Duodenal mucosa (tissue), 2 donors: ENCODE results near the gene CEP85.

Experiments used
- H3K27ac ChIP-seq: one replicate; pipeline ENCODE4 v1.7.0; 2013; ENCODE audit warnings: low read depth, low read length
- H3K27me3 ChIP-seq, 2 donors: one replicate each; pipeline ENCODE4 v1.7.0; 2013; ENCODE audit warnings: low read length in 2 of 2, control low read depth in 1 of 2; ENCODE audit not compliant: insufficient read depth in 2 of 2, control insufficient read depth in 1 of 2
- H3K36me3 ChIP-seq, 2 donors: one replicate each; pipeline ENCODE4 v1.7.0; 2013; ENCODE audit warnings: low read length in 2 of 2, control low read depth in 1 of 2; ENCODE audit not compliant: insufficient read depth in 2 of 2, control insufficient read depth in 1 of 2
- H3K4me1 ChIP-seq, 2 donors: one replicate each; pipeline ENCODE4 v1.7.0; 2013; ENCODE audit warnings: low read length in 2 of 2, control low read depth in 1 of 2; ENCODE audit not compliant: insufficient read depth in 2 of 2, control insufficient read depth in 1 of 2
- H3K4me3 ChIP-seq, 2 donors: one replicate each; pipeline ENCODE4 v1.7.0; 2013; ENCODE audit warnings: low read length in 2 of 2, low read depth in 1 of 2
- H3K9ac ChIP-seq, 2 donors: one replicate each; pipeline ENCODE4 v1.7.0; 2013; ENCODE audit warnings: low read length in 2 of 2, low read depth in 1 of 2
- H3K9me3 ChIP-seq, 2 donors: one replicate each; pipeline ENCODE4 v1.7.0; 2013; ENCODE audit warnings: low read length in 2 of 2, control low read depth in 1 of 2; ENCODE audit not compliant: control insufficient read depth in 1 of 2

Gene CEP85

DNA sequence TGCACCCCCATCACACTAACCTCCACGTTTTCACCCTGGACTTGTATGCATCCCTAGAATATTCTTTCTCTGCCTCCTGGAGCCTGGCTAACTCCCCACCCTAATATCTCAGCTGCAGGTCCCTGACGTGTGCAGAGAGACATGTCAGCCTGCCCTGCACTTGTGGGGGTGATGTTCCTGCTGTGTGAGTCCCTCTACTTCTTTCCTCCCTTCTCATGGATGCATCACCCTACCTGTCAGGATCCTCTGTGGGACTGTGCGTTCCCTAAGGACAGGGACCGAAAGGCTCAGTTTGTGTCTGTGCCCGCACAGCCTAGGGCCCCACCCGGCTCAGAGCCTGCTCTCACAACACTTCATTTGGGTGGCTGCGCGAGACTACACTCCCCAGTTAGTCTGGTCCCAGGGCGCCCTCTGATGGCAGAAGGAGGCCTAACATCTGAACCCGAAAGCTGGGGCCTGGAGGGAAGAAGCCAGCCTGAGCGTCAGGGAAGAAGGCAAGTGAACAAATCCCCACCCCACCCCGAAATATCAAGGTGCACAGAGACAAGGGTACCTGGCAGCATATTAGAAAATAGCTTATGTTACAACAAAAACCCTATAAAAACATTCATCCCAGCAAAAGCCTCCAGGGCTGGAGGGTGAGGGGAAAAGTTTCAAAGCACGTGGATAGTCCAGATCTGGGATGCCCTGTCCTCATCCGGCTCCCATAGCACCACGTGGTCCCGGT, 87.5 kb downstream of the CEP85 start:
- H3K4me1 ChIP-seq: peaks cover 5 to 19% of the 10 kb centered on the region in 2 donors
- H3K4me3 ChIP-seq: peak overlapping the region in 1 of 2 donors; percentile 22
- H3K9ac ChIP-seq: peak overlapping the region; percentile 28 to 60
- H3K27ac ChIP-seq: no peak overlapping the region
- H3K36me3 ChIP-seq: no peaks in the 10 kb centered on the region
- no peaks in the 10 kb centered on the region for H3K9me3 ChIP-seq
- H3K27me3 ChIP-seq: peaks cover 0 to 4% of the 10 kb centered on the region in 2 donors

- Histone ChIP-seq H3K9ac (peak overlapping the region in 1 of 2 donors; percentile 28), H3K36me3 (no peaks in the 10 kb centered on the region), H3K9me3 (no peaks in the 10 kb centered on the region), H3K27ac (no peak overlapping the region), H3K4me1 (peaks cover 5 to 19% of the 10 kb centered on the region in 2 donors), H3K4me3 (no peak overlapping the region), H3K27me3 (peaks cover 0 to 4% of the 10 kb centered on the region in 2 donors)
Observed at GRCh38 chr1:26322042-26322331, 88.0 kb downstream of the CEP85 start.

DNA sequence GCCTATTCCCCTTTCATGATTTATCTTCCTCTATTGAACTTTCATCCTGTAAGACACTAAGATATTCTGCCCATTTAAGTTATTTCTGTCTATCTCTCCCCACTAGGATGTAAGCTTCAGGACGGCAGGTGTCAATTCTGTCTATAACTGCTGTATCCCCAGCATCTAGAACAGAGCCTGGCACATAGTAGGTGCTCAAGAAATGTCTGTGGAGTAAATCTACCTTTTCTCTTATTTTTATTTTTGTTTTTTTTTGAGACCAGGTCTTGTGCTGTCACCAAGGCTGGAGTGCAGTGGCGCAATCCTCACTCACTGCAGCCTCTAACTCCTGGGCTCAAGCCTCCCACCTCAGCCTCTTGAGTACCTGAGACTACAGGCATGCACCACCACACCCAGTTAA, 89.4 kb downstream of the CEP85 start:
- H3K9ac ChIP-seq: no peak overlapping the region
- peaks cover 5 to 18% of the 10 kb centered on the region in 2 donors for H3K4me1 ChIP-seq
- H3K27me3 ChIP-seq: peaks cover 0 to 4% of the 10 kb centered on the region in 2 donors
- H3K9me3 ChIP-seq: no peaks in the 10 kb centered on the region
- H3K4me3 ChIP-seq: no peak overlapping the region
- no peaks in the 10 kb centered on the region for H3K36me3 ChIP-seq
- no peak overlapping the region for H3K27ac ChIP-seq

DNA sequence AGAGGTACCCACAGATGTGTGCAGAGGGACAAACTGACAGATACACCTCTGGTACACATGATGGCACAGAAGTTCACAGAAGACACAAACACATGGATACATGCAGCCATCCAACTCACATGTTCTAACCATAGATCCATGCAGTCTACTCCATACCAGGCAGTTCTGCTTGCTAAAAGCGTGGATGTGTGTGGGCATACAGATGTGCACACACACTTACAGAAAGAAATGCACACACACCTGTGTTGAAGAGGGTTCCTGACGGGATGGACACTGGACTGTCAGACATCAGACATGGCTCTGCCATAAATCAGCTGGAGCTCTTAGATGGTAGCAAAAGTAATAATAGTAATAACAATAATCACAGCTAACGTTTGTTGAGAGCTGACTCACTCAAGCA, 90.5 kb downstream of the CEP85 start:
- Histone ChIP-seq H3K27ac (no peak overlapping the region), H3K9me3 (no peaks in the 10 kb centered on the region), H3K9ac (no peak overlapping the region), H3K27me3 (peaks cover 0 to 4% of the 10 kb centered on the region in 2 donors), H3K4me3 (no peak overlapping the region), H3K36me3 (no peaks in the 10 kb centered on the region), H3K4me1 (peaks cover 5 to 15% of the 10 kb centered on the region in 2 donors)

DNA sequence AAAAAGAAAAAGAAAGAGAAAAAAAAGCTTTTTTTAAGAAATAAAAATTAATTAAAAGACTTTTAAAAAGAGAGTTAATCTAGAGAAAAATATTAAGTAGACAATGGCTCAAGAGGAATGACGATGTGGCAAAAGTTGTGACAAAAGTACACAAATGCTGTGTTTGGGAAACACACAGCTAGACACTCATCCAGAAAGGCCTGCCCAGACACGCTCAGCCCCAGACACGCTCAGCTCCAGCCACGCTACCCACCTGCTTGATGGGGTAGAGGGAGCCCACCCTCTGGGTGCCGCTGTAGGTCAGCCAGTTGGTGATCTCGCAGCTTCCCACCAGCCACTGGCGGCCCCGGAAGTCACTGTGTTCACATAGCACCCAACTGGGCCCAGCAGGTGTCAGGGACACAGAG, 94.0 kb downstream of the CEP85 start:
- no peak overlapping the region for H3K27ac ChIP-seq
- peaks cover 0 to 5% of the 10 kb centered on the region in 2 donors for H3K36me3 ChIP-seq
- no peaks in the 10 kb centered on the region for H3K27me3 ChIP-seq
- H3K9me3 ChIP-seq: no peaks in the 10 kb centered on the region
- H3K4me3 ChIP-seq: no peak overlapping the region
- no peaks in the 10 kb centered on the region for H3K4me1 ChIP-seq
- no peak overlapping the region for H3K9ac ChIP-seq
